Measurements from ENCODE around the gene CCDC187. TPM values are rescaled to one million over a fixed set of nuclear protein-coding genes. Genes with fewer than 3 reads are reported as not detected.

CCDC187 gene
- total RNA-seq, 1 experiment from 2014 or later: 0.04 TPM

DNA sequence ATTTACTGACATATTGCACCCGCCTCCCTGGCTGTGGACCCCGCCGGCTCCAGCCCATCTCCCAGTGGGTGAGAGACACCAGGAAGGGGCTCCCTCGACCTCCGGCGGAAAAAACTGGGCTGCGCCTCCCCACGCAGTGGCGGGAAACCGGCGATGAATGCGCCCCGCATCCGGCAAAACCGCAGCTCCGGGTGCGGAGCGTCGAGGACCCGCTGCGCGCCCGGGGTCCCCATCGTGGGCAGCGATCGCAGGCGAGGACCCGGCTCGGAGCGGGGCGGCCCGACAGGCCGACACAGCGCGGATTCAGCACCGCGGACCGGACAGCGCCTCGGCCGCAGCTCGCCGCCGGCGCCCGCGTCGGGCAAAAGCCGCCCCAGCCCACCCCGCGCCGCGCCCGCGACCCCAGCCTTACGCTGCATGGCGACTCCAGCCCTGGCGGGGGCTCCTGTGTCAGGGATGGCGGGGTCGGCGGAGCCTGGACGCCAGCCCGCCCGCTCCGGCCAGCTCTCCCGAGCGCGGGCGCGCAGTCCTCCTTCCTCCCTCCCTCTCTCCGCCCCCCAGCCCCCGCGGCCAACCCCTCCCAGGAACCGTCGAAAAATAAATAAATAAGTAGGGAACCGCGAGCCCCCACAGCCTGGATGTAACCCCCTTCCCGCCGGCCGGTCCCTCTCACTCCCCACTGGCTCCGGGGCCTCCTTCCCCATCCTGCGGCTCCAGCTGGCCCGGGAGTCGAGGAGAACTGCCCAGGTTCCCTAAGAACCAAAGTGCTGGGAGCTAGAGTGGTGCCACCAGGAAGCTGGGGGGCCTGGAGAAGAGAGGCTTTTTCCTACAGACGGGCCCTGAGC is 102.1 kb downstream of the CCDC187 start:
- no peaks in the 10 kb centered on the region for H3K9me3 Mint-ChIP-seq
- peak; percentile 74 for DNase-seq (ENCODE audit: low spot score)
- POLR2A ChIA-PET: interaction anchor here (1.5 kb wide), 2 partner anchors 55 to 66 kb away, joined by 4 to 5 read pairs; no protein-coding TSS in a partner anchor
- H3K27ac Mint-ChIP-seq: no peak overlapping the region
- H3K36me3 Mint-ChIP-seq: no peaks in the 10 kb centered on the region
- H3K27me3 Mint-ChIP-seq (ENCODE audit: low read depth): peaks cover 92% of the 10 kb centered on the region
- CTCF ChIA-PET: interaction anchor here (0.6 to 4.4 kb wide), 10 partner anchors 10 to 69 kb away, joined by 3 to 24 read pairs (median 4); no protein-coding TSS in a partner anchor
- no peak overlapping the region; the same call in 1 of the 2 replicates for H3K4me3 Mint-ChIP-seq
- peaks cover 7% of the 10 kb centered on the region for H3K4me1 Mint-ChIP-seq
- peak; percentile 24 for ATAC-seq
- TF ChIP-seq EMX1 (CRISPR knock-in tag; IDR thresholded peaks at IDR 0.05) (no peak), CREM (CRISPR knock-in tag; IDR thresholded peaks at IDR 0.05) (no peak; the same call in 1 of the 2 replicates), TCF7 (CRISPR knock-in tag; IDR thresholded peaks at IDR 0.05; ENCODE audit: low read depth) (peak; percentile 74; the same call in 1 of the 2 replicates), ZNF423 (CRISPR knock-in tag; IDR thresholded peaks at IDR 0.05) (no peak), JUN (CRISPR knock-in tag; IDR thresholded peaks at IDR 0.05) (peak; percentile 94), ELF4 (CRISPR knock-in tag; IDR thresholded peaks at IDR 0.05; ENCODE audit: low read depth) (no peak), ZNF138 (CRISPR knock-in tag; conservative IDR thresholded peaks at IDR 0.05) (no peak), FOXK1 (CRISPR knock-in tag; IDR thresholded peaks at IDR 0.05) (peak; percentile 68; the same call in 1 of the 2 replicates), SMAD3 (CRISPR knock-in tag; IDR thresholded peaks at IDR 0.05; ENCODE audit: borderline replicate concordance) (no peak), ZNF263 (CRISPR knock-in tag; IDR thresholded peaks at IDR 0.05; ENCODE audit: low read depth) (no peak), IRF2 (CRISPR knock-in tag; IDR thresholded peaks at IDR 0.05; ENCODE audit: borderline replicate concordance, low read depth) (no peak), GRHL2 (CRISPR knock-in tag; IDR thresholded peaks at IDR 0.05; ENCODE audit: insufficient replicate concordance, severe bottlenecking) (no peak), RELA (CRISPR knock-in tag; IDR thresholded peaks at IDR 0.05; ENCODE audit: borderline replicate concordance) (peak; percentile 92)
- TF ChIP-seq, protein P1, sequence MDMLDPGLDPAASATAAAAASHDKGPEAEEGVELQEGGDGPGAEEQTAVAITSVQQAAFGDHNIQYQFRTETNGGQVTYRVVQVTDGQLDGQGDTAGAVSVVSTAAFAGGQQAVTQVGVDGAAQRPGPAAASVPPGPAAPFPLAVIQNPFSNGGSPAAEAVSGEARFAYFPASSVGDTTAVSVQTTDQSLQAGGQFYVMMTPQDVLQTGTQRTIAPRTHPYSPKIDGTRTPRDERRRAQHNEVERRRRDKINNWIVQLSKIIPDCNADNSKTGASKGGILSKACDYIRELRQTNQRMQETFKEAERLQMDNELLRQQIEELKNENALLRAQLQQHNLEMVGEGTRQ (CRISPR knock-in tag; IDR thresholded peaks at IDR 0.05): no peak; the same call in 1 of the 2 replicates
- TF ChIP-seq, protein P2, sequence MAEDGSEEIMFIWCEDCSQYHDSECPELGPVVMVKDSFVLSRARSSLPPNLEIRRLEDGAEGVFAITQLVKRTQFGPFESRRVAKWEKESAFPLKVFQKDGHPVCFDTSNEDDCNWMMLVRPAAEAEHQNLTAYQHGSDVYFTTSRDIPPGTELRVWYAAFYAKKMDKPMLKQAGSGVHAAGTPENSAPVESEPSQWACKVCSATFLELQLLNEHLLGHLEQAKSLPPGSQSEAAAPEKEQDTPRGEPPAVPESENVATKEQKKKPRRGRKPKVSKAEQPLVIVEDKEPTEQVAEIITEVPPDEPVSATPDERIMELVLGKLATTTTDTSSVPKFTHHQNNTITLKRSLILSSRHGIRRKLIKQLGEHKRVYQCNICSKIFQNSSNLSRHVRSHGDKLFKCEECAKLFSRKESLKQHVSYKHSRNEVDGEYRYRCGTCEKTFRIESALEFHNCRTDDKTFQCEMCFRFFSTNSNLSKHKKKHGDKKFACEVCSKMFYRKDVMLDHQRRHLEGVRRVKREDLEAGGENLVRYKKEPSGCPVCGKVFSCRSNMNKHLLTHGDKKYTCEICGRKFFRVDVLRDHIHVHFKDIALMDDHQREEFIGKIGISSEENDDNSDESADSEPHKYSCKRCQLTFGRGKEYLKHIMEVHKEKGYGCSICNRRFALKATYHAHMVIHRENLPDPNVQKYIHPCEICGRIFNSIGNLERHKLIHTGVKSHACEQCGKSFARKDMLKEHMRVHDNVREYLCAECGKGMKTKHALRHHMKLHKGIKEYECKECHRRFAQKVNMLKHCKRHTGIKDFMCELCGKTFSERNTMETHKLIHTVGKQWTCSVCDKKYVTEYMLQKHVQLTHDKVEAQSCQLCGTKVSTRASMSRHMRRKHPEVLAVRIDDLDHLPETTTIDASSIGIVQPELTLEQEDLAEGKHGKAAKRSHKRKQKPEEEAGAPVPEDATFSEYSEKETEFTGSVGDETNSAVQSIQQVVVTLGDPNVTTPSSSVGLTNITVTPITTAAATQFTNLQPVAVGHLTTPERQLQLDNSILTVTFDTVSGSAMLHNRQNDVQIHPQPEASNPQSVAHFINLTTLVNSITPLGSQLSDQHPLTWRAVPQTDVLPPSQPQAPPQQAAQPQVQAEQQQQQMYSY (CRISPR knock-in tag; IDR thresholded peaks at IDR 0.05): no peak
- TF ChIP-seq, protein P3, sequence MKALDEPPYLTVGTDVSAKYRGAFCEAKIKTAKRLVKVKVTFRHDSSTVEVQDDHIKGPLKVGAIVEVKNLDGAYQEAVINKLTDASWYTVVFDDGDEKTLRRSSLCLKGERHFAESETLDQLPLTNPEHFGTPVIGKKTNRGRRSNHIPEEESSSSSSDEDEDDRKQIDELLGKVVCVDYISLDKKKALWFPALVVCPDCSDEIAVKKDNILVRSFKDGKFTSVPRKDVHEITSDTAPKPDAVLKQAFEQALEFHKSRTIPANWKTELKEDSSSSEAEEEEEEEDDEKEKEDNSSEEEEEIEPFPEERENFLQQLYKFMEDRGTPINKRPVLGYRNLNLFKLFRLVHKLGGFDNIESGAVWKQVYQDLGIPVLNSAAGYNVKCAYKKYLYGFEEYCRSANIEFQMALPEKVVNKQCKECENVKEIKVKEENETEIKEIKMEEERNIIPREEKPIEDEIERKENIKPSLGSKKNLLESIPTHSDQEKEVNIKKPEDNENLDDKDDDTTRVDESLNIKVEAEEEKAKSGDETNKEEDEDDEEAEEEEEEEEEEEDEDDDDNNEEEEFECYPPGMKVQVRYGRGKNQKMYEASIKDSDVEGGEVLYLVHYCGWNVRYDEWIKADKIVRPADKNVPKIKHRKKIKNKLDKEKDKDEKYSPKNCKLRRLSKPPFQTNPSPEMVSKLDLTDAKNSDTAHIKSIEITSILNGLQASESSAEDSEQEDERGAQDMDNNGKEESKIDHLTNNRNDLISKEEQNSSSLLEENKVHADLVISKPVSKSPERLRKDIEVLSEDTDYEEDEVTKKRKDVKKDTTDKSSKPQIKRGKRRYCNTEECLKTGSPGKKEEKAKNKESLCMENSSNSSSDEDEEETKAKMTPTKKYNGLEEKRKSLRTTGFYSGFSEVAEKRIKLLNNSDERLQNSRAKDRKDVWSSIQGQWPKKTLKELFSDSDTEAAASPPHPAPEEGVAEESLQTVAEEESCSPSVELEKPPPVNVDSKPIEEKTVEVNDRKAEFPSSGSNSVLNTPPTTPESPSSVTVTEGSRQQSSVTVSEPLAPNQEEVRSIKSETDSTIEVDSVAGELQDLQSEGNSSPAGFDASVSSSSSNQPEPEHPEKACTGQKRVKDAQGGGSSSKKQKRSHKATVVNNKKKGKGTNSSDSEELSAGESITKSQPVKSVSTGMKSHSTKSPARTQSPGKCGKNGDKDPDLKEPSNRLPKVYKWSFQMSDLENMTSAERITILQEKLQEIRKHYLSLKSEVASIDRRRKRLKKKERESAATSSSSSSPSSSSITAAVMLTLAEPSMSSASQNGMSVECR (CRISPR knock-in tag; IDR thresholded peaks at IDR 0.05; ENCODE audit: borderline replicate concordance): peak; percentile 82
- TF ChIP-seq, protein P4, sequence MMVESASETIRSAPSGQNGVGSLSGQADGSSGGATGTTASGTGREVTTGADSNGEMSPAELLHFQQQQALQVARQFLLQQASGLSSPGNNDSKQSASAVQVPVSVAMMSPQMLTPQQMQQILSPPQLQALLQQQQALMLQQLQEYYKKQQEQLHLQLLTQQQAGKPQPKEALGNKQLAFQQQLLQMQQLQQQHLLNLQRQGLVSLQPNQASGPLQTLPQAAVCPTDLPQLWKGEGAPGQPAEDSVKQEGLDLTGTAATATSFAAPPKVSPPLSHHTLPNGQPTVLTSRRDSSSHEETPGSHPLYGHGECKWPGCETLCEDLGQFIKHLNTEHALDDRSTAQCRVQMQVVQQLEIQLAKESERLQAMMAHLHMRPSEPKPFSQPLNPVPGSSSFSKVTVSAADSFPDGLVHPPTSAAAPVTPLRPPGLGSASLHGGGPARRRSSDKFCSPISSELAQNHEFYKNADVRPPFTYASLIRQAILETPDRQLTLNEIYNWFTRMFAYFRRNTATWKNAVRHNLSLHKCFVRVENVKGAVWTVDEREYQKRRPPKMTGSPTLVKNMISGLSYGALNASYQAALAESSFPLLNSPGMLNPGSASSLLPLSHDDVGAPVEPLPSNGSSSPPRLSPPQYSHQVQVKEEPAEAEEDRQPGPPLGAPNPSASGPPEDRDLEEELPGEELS (CRISPR knock-in tag; IDR thresholded peaks at IDR 0.05): peak; percentile 92
- TF ChIP-seq, protein P5, sequence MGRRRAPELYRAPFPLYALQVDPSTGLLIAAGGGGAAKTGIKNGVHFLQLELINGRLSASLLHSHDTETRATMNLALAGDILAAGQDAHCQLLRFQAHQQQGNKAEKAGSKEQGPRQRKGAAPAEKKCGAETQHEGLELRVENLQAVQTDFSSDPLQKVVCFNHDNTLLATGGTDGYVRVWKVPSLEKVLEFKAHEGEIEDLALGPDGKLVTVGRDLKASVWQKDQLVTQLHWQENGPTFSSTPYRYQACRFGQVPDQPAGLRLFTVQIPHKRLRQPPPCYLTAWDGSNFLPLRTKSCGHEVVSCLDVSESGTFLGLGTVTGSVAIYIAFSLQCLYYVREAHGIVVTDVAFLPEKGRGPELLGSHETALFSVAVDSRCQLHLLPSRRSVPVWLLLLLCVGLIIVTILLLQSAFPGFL (CRISPR knock-in tag; IDR thresholded peaks at IDR 0.05; ENCODE audit: borderline replicate concordance): no peak
- TF ChIP-seq, protein P6, sequence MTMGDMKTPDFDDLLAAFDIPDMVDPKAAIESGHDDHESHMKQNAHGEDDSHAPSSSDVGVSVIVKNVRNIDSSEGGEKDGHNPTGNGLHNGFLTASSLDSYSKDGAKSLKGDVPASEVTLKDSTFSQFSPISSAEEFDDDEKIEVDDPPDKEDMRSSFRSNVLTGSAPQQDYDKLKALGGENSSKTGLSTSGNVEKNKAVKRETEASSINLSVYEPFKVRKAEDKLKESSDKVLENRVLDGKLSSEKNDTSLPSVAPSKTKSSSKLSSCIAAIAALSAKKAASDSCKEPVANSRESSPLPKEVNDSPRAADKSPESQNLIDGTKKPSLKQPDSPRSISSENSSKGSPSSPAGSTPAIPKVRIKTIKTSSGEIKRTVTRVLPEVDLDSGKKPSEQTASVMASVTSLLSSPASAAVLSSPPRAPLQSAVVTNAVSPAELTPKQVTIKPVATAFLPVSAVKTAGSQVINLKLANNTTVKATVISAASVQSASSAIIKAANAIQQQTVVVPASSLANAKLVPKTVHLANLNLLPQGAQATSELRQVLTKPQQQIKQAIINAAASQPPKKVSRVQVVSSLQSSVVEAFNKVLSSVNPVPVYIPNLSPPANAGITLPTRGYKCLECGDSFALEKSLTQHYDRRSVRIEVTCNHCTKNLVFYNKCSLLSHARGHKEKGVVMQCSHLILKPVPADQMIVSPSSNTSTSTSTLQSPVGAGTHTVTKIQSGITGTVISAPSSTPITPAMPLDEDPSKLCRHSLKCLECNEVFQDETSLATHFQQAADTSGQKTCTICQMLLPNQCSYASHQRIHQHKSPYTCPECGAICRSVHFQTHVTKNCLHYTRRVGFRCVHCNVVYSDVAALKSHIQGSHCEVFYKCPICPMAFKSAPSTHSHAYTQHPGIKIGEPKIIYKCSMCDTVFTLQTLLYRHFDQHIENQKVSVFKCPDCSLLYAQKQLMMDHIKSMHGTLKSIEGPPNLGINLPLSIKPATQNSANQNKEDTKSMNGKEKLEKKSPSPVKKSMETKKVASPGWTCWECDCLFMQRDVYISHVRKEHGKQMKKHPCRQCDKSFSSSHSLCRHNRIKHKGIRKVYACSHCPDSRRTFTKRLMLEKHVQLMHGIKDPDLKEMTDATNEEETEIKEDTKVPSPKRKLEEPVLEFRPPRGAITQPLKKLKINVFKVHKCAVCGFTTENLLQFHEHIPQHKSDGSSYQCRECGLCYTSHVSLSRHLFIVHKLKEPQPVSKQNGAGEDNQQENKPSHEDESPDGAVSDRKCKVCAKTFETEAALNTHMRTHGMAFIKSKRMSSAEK (CRISPR knock-in tag; IDR thresholded peaks at IDR 0.05; ENCODE audit: borderline replicate concordance): no peak
